Stimulated activated CD8-positive, alpha-beta memory T cell treated with anti-CD3 and anti-CD28 coated beads, Interleukin-15, amount 100 ng/mL, for 24 hours (primary cell): ENCODE measurements around the gene BNC1.
"Not testable (repeated sequence)": the region's sequence is repeated elsewhere in the genome, so short reads cannot be mapped to it uniquely, and the experiment has no call there.

Source experiments
- DNase-seq: peaks from one replicate; pipeline ENCODE4 v3.0.0-alpha.2; 2020; ENCODE audit warnings: low read depth

Gene BNC1

DNA sequence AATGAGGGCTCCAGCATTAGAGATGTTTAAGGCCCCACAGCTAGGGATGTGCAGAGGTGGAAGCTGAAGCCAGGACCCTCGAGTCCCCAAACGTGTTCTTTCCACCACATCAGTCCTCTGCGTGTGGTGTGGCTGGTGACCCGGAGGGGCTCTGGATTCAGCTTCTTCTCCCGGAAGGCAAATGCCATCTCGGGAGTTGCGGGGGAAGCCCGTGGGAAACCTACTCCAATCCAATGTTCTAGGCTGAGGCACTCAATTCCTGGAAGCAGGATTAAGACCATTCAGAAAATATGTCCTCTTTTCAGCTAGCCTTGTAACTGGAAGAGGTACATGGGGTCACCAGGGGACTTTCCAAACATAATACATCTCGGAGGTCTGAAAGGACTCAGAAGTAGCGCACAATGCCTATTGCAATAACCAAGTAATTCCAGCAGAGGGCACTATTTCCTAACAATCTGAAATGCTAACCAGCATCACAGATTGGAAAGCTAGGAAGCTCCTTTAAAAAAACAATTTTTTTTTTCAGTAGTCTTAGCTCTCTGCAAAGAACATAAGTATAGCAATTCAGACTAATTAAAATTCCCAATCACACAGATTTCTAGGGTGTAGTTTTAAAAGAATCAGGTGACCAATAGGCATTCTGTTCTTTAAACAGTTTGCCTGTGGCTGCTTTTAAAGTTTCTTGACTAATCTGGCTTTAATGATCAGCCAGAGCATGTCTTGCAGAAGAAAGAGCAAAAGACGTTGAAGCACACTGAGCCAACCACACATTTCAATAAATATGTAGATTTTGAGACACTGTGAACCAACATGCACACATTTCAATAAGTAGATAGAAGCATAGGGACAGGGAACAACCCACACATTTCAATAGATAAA, 36.1 kb downstream of the BNC1 start:
- DNase-seq: no peak

DNA sequence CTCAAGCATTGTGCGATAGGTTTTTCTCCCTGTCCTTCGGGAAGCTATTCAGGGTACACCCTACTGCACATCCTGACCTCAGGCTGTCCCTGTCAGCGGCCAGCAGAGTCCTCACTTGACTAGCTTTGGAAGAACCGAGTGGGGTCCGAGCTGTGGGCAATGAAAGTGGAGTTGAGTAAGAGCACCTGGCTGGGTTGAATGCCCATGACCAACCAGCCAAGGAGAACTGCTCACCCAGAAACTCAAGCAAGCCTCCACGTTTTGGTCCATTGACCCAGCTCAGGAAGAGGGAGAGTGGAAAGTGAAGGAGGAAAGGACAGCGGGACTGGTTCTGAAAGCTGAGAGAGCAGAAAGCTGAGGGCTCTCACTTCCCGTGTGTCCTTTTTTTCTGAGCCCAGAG, 40.8 kb downstream of the BNC1 start:
- no peak for DNase-seq

DNA sequence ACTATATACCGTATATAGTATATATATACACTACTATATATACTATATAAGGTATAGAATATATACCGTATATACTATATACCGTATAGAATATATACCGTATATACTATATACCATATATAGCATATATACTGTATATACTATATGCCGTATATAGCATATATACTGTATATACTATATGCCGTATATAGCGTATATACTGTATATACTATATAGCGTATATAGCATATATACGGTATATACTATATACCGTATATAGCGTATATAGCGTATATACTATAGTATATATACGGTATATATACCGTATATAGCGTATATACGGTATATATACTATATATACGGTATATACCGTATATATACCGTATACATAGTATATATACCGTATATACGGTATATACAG, 54.2 kb downstream of the BNC1 start:
- DNase-seq: no peak

DNA sequence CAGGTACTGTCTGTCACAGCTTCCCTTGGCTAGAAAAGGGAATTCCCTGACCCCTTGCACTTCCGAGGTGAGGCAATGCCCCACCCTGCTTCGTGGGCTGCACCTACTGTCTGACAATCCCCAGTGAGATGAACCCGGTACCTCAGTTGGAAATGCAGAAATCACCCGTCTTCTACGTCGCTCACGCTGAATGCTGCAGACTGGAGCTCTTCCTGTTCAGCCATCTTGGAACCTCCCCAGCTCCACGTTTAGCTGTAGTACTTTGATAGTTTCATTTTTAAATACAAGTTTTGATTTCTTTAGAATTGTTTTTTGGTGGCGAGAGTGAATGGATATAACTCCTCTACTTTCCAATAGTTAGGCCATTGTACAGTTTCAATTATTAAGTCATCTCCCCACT, 59.0 kb downstream of the BNC1 start:
- DNase-seq: no peak

DNA sequence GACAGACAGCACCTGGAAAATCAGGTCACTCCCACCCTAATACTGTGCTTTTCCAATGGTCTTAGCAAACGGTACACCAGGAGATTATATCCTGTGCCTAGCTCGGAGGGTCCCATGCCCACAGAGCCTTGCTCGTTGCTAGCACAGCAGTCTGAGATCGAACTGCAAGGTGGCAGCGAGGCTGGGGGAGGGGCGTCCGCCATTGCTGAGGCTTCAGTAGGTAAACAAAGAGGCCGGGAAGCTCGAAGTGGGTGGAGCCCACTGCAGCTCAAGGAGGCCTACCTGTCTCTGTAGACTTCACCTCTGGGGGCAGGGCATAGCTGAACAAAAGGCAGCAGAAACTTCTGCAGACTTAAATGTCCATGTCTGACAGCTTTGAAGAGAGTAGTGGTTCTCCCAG, 62.7 kb downstream of the BNC1 start:
- not testable (repeated sequence) for DNase-seq

DNA sequence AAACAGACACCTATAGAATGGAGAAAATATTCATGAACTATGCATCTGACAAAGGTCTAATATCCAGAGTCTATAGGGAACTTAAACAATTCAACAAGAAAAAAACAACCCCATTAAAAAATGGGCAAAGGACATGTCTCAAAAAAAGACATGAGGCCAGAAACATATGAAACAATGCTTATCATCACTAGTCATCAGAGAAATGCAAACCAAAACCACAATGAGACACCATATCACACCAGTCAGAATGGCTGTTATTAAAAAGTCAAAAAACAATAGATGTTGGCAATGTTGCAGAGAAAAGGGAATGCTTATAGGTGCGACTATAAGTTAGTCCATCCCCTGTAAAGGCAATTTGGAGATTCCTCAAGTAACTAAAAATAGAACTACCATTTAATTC, 65.4 kb downstream of the BNC1 start:
- DNase-seq: no peak

DNA sequence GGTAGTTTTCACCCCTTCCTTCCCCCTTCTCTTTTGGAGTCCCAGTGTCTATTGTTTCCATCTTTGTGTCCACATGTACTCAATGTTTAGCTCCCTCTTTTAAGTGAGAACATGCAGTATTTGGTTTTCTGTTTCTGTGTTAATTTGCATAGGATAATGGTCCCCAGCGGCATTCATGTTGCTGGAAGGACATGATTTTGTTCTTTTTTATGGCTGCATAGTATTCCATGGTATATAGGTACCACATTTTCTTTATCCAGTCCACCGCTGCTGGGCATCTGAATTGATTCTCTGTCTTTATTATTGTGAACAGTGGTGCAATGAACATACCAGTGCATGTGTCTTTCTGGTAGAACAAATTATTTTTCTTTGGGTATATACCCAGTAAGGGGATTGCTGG, 69.2 kb downstream of the BNC1 start:
- no peak for DNase-seq

DNA sequence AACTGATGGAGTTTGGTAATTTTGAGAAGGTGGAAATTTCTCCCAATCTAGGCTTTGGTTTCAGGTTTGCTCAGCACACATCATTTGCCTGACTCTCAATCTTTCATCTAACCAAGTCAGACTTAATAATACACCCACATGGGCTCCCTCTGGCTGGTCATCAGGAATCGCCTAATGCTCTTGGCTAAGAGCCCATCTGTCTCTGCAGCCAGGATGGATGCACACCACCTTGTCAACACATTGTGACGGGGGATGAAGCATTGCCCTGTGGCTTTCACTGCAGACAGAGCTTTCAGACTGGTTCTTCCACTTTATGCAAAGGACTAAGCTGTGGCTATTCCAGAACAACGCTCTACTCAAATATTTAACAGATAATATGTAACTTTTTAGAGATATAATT, 73.8 kb downstream of the BNC1 start:
- no peak for DNase-seq

DNA sequence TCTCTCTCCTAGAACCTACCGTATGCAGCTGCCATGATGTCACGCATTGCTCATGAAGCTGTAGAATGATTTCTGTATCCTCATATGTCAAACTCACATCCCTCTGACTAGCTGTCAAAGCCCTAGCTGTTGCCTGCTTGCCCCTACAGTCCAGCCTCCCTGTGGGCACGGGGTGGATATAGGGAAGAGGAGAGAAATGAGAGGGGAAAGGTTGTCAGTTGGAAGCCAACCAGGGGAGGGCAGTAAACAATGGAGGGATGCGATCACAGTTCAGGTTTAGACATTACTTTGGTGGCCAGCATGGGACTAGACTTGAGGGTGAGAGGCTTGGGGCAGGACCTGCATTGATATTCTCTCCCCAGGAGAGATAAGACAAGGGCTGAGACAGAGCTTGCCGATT, 75.1 kb downstream of the BNC1 start:
- no peak for DNase-seq

DNA sequence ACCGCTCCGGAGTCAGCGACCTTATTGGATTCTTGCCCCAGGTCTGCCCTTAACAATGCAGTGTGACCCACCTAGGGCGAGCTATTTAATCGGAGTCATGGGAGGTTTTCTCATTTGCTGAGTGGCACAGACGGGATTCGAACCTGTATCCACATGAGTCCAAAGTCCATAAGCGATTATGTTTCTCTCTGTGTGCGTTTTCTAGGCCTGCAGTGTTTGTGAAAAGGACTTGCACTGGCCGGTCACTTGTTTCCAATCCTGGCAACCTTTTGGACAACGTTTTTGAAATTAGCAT, 76.2 kb downstream of the BNC1 start:
- DNase-seq: no peak

DNA sequence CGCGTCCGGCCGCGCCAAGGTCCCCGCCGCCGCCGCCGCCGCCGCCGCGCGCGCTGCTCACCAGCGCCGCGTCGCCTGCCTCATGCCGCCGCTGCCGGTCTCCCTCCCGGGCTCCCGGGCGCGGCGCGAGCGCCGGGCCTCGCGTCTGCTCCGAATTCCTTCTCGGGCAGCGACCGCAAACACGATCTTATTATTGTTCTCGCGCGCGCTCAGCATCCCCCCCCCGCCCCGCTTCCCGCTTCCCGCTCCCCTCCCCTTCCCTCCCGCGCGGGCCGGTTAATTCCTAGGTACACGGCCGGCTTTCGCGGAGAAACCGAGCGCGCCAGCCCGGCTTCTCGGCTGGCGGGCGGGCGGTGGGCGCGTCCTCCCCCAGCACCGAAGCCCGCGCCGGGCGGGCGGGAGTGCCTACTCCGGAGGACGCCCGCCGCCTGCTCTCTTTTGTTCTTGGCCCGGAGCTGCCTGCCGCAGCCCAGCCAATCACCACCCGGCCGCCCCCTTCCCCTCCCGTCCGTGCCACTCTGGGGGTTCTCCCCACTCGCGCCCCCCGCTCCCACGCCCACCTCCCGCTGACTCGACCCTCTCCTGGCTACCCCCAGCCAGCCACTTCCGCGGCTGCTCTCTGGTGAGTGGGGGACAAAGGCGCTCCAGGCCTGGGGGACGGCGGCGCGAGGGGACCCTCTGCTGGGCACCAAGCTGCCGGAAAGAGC, 76.7 kb downstream of the BNC1 start, which contains the start of gene HDGFL3:
Gene HDGFL3 (minus strand): TSS at position 164 of the 707 bp plus-strand sequence. CDS start 409 bp downstream, outside the sequence.
- DNase-seq: peak; percentile 6

DNA sequence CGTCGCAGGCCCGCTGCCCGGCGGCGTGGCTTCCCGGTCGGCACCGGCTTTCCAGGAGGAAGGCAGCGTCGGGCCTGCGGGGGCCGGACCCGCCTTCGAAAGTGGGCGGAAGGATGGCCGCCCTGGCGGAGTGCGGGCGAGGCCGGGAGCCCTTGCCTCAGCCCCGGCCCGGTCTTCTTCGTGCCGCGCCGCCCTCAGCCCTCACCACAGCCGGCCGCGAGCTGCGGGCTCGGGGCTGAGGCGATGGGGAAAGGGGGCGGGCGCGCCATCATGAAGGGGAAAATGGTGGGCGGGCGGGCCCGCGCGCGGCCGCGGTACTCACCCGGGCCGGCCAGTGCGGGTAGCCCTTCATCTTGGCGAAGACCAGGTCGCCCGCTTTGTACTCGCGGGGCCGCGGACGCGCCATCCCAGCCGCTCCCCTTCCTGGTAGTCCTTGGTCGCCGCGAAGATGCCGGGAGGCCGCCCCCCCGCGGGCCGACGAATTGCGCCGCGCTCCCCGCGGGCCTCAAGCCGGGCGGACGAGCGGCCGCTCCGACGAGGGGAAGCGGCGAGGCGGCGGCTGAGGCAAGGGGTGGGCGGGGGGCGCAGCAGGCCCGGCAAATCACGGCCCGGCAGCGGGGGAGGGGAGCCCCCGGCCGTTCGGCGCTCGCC, 77.3 kb downstream of the BNC1 start:
- DNase-seq: no peak

DNA sequence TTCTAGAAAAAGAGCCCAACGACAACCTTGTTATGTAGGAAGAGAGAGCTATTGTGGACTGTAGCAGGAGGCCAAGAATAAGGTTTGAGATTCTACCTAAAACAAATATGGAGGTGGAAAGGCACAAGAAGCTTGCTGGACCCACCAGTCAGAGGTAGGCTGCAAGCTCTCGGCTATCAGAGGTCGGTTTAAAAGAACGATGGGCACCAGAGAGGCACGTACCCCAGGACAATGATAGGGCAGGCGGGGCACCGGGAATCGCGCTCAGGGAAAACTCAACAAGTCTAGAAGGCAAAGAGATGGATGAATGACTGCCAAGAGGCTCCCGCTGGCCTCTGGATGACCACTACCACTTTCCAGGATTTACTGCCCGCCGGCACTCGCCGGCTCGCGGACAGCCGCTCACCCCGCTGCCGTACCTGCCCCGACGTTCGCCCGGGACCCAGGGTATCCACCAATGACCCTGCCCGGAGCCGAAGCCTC, 77.9 kb downstream of the BNC1 start:
- DNase-seq: no peak
